NT2/D1 (cell line): ENCODE data around the gene CWF19L2.

Experiments
- SUZ12 ChIP-seq: IDR thresholded peaks from 2 replicates; pipeline ENCODE4 v1.6.1; 2011; ENCODE audit not compliant: insufficient read length, insufficient read depth; ENCODE audit errors: extremely low read depth
- YY1 ChIP-seq: IDR thresholded peaks from 2 replicates; pipeline ENCODE4 v1.6.1; 2011; ENCODE audit not compliant: insufficient read length, insufficient read depth
- ZNF274 ChIP-seq: IDR thresholded peaks from 2 replicates; pipeline ENCODE4 v1.6.1; 2011; ENCODE audit warnings: mild to moderate bottlenecking, low read depth, low read length

- TF ChIP-seq YY1 (no peak), ZNF274 (no peak), SUZ12 (no peak)
Observed at GRCh38 chr11:107457205-107457557, 444 bp downstream of the CWF19L2 start.
